ENCODE measurements around the gene GATA5. TPM values are rescaled to one million over a fixed set of nuclear protein-coding genes. Genes with fewer than 3 reads are reported as not detected.

The GATA5 gene
- total and polyA plus RNA-seq, 8 donors, result 0.02 to 0.34 (median 0.15) TPM; not detected in 5

- Histone ChIP-seq H3K27me3 (no peaks in the 10 kb centered on the region), H3K36me3 (no peaks in the 10 kb centered on the region), H3K9me3 (no peaks in the 10 kb centered on the region), H3K4me3 (no peak overlapping the region), H3K27ac (no peak overlapping the region), H3K4me1 (peaks cover 0 to 5% (median 4%) of the 10 kb centered on the region in 3 donors)
- intact Hi-C loops (cut with DNase I), result no loop called here
- no peak for ATAC-seq
- no peak for TF ChIP-seq CTCF (IDR thresholded peaks at IDR 0.05)
- no peak for FAIRE-seq
- WGBS, 2 donors, result 86 to 90% methylated on average over 6 of the region's 6 CpGs
- DNase-seq, result no peak
Measured at GRCh38 chr20:62421716-62421990, 54.1 kb downstream of the GATA5 start.

- Histone ChIP-seq H3K9me3 (no peaks in the 10 kb centered on the region), H3K4me1 (no peaks in the 10 kb centered on the region), H3K27ac (no peak overlapping the region), H3K36me3 (no peaks in the 10 kb centered on the region), H3K27me3 (no peaks in the 10 kb centered on the region), H3K4me3 (no peak overlapping the region)
- FAIRE-seq (no peak), DNase-seq (no peak), ATAC-seq (no peak)
- TF ChIP-seq CTCF (IDR thresholded peaks at IDR 0.05), result no peak
- 90 to 92% methylated on average over 24 of the region's 24 CpGs for WGBS, 2 donors
- intact Hi-C loops (cut with DNase I), result no loop called here
Measured at GRCh38 chr20:62420846-62421715, 54.7 kb downstream of the GATA5 start.

GRCh38 chr20:62419759-62420158 is 56.0 kb downstream of the GATA5 start:
- intact Hi-C loops (cut with DNase I), result no loop called here
- TF ChIP-seq CTCF (IDR thresholded peaks at IDR 0.05), result no peak
- WGBS, 2 donors, result 82 to 91% methylated on average over 9 of the region's 9 CpGs
- Histone ChIP-seq H3K4me3 (no peak overlapping the region), H3K9me3 (no peaks in the 10 kb centered on the region), H3K36me3 (no peaks in the 10 kb centered on the region), H3K27ac (no peak overlapping the region), H3K4me1 (no peaks in the 10 kb centered on the region), H3K27me3 (no peaks in the 10 kb centered on the region)
- DNase-seq (no peak), FAIRE-seq (no peak), ATAC-seq (no peak)

- DNase-seq, result no peak
- H3K4me1 ChIP-seq, result no peaks in the 10 kb centered on the region
- intact Hi-C loops (cut with DNase I), result no loop called here
- H3K27ac ChIP-seq, result no peak overlapping the region
- no peaks in the 10 kb centered on the region for H3K36me3 ChIP-seq
- H3K4me3 ChIP-seq, result no peak overlapping the region
- WGBS, 2 donors, result 80 to 83% methylated on average over 19 of the region's 19 CpGs
- FAIRE-seq, result no peak
- TF ChIP-seq CTCF (IDR thresholded peaks at IDR 0.05), result no peak
- H3K27me3 ChIP-seq, result no peaks in the 10 kb centered on the region
- no peaks in the 10 kb centered on the region for H3K9me3 ChIP-seq
- no peak for ATAC-seq
Measured at GRCh38 chr20:62418709-62419487, 56.9 kb downstream of the GATA5 start.
